Chondrocyte (in vitro differentiated cells): ENCODE measurements around the gene BDKRB2. TPM values are rescaled to one million over a fixed set of nuclear protein-coding genes. Genes with fewer than 3 reads are reported as not detected.

Source experiments
- DNase-seq: peaks from one replicate; pipeline ENCODE4 v3.0.0; 2021; ENCODE audit warnings: mixed read lengths, low spot score
- H3K27ac Mint-ChIP-seq: one replicate; pipeline ENCODE4 v1.8.0; 2021; ENCODE audit warnings: mild to moderate bottlenecking, moderate library complexity, mixed read lengths; ENCODE audit not compliant: unreplicated experiment
- H3K27me3 Mint-ChIP-seq: 2 replicates; pipeline ENCODE4 v1.8.0; 2021; ENCODE audit warnings: low read depth, mixed read lengths
- H3K36me3 Mint-ChIP-seq: 2 replicates; pipeline ENCODE4 v1.8.0; 2021; ENCODE audit warnings: low read depth, mixed read lengths
- H3K4me1 Mint-ChIP-seq: 2 replicates; pipeline ENCODE4 v1.8.0; 2021; ENCODE audit warnings: low read depth, mild to moderate bottlenecking, mixed read lengths
- H3K4me3 Mint-ChIP-seq: one replicate; pipeline ENCODE4 v1.8.0; 2021; ENCODE audit warnings: mild to moderate bottlenecking, moderate library complexity, mixed read lengths; ENCODE audit not compliant: unreplicated experiment
- H3K9me3 Mint-ChIP-seq: 2 replicates; pipeline ENCODE4 v1.8.0; 2021; ENCODE audit warnings: low read depth, mixed read lengths
- long read RNA-seq: library from polyadenylated mRNA; stranded (forward); transcript quantifications from one replicate; pipeline ENCODE4 v2.0.0, GENCODE V29; 2021
- total RNA-seq: library from RNA; stranded (reverse); gene quantifications from 3 replicates; pipeline ENCODE4 v1.2.1, GENCODE V29; 2021
- TF ChIP-seq, protein P1 (sequence below): fragments of 200-600 bp; sonication (generic); IDR thresholded peaks from 2 replicates; pipeline ENCODE4 v1.5.0; 2021; ENCODE audit warnings: antibody characterized with exemption, mild to moderate bottlenecking, moderate library complexity

Gene BDKRB2
- total RNA-seq = 0.21 to 0.29 TPM (median 0.27 TPM) in 3 replicates
- long read RNA-seq = 0 reads

DNA sequence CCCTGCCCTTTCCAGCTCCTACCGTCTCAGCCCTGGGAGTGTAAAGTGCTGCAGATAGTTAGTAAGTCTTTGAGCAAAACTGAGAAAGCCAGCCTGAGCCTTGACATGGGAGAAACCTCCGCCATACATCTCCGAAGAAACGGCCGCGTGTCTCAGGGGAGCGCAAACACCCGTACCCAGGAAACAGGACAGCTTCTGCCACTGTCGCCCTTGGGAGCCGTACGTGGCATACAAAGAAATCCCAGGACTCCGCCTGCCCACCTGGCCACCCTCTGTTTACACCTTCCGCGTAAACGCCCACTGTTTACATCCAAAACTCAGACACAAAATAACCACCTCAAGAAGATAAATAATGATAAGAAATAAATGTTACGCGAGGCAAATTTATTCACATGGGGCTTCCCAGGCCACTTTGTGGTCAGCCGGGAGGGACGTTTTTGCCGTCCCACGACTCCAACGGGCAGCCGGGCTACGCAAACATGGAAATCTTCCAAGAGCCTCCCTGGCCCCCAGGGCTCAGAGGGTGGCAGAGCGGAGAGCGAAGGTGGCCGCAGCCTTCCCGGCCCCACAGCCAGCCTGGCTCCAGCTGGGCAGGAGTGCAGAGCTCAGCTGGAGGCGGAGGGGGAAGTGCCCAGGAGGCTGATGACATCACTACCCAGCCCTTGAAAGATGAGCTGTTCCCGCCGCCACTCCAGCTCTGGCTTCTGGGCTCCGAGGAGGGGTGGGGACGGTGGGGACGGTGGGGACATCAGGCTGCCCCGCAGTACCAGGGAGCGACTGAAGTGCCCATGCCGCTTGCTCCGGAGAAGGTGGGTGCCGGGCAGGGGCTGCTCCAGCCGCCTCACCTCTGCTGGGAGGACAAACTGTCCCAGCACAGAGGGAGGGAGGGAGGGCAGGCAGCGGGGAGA, at the start of gene BDKRB2:
Gene BDKRB2, plus strand, starts transcription at position 689 of the 908 bp plus-strand sequence. CDS start 32,269 bp downstream, outside the sequence.
- TF ChIP-seq, protein P1, sequence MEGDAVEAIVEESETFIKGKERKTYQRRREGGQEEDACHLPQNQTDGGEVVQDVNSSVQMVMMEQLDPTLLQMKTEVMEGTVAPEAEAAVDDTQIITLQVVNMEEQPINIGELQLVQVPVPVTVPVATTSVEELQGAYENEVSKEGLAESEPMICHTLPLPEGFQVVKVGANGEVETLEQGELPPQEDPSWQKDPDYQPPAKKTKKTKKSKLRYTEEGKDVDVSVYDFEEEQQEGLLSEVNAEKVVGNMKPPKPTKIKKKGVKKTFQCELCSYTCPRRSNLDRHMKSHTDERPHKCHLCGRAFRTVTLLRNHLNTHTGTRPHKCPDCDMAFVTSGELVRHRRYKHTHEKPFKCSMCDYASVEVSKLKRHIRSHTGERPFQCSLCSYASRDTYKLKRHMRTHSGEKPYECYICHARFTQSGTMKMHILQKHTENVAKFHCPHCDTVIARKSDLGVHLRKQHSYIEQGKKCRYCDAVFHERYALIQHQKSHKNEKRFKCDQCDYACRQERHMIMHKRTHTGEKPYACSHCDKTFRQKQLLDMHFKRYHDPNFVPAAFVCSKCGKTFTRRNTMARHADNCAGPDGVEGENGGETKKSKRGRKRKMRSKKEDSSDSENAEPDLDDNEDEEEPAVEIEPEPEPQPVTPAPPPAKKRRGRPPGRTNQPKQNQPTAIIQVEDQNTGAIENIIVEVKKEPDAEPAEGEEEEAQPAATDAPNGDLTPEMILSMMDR = no peak
- DNase-seq = no peak
- Mint-ChIP-seq H3K36me3 (no peaks in the 10 kb centered on the region), H3K4me3 (peak within 1 kb of the TSS; percentile 70), H3K27me3 (peaks cover 16% of the 10 kb centered on the region), H3K27ac (peak within 1 kb of the TSS; percentile 57), H3K4me1 (peaks cover 14% of the 10 kb centered on the region), H3K9me3 (no peaks in the 10 kb centered on the region)

DNA sequence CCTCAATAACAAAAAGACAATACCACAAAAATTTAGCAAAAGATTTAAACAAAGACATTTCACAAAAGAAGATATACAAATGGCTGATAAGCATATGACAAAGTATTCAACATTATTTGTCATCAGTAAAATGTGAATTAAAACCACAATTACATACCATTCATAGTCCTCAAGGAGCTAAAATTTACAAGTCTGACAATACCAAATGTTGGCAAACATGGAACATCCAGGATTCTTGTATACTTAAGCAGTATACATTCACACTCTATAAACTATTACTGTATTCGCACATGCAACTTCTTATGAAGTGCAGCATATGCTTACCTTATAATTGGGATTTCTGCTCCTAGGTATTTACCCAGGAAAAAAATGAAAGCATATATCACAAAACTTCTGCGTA, 49.7 kb upstream of the BDKRB2 start:
- no peak for DNase-seq
- Mint-ChIP-seq H3K4me1 (no peaks in the 10 kb centered on the region), H3K27ac (no peak overlapping the region), H3K27me3 (no peaks in the 10 kb centered on the region), H3K9me3 (no peaks in the 10 kb centered on the region), H3K36me3 (no peaks in the 10 kb centered on the region), H3K4me3 (no peak overlapping the region)
- TF ChIP-seq, protein P1 = no peak

DNA sequence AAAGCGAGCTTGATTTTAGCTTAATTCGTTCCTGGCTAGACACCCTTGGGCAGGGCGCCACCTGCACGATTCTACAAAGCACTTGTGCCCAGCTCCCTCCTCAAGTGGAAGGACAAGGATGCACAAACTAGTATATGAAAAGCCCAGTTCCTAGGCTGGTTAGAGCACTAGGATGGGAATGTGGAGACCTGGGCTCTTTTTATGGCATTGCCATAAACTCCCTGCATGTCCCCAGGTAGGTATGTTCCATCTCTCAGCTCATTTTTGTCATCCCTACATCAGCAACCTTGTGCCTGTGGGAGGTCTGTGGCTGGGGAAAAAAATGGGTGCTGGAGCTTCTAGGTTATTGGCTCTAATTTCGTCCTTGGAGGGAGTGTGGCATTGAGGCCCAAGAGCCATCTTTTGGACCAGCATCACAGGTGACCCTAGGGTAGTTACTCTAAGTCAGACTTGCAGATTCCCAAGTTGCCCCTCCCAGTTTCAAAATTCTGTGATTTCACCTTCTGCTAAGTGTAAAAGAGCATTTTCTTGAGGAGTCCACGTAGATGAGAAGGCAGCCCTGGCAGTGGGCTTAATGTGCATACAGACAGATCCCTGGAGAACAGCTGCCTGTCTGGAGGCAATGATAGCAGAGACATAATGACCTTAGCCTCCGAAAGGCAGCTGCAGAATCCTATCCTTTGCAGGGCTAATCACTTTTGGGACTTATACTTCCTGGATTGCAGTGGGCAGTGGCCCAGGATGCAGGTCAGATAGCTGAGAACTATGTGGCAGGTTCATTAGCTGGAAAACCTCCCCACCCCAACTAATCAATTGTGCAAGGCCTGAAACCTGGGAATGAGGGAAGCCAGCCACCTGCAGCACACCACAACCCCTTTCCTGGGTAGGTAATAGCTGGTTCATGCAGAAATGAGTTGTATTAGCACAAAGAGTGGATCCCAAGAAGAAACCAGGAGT, 47.6 kb upstream of the BDKRB2 start:
- H3K4me1 Mint-ChIP-seq = no peaks in the 10 kb centered on the region

DNA sequence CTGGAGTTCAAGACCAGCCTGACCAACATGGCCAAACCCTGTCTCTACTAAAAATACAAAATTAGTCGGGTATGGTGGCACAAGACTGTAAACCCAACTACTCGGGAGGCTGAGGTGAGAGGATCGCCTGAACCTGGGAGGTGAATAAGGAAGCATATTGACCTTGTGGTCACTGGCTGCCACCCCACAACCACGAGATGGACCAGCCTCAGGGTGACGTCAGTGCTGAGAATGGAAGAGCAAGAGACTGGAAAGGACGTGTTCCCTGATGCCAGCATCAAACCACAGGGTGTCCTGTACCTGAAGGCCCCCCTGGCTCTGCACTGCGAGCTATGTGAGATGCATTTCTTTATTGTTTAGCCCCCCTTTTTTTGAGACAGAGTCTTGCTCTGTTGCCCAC, 45.9 kb upstream of the BDKRB2 start:
- H3K27ac Mint-ChIP-seq = no peak overlapping the region
- no peak overlapping the region for H3K4me3 Mint-ChIP-seq
- peaks cover 7% of the 10 kb centered on the region for H3K27me3 Mint-ChIP-seq
- no peak for DNase-seq
- H3K4me1 Mint-ChIP-seq = peaks cover 4% of the 10 kb centered on the region
- TF ChIP-seq, protein P1 = no peak
- H3K36me3 Mint-ChIP-seq = no peaks in the 10 kb centered on the region
- no peaks in the 10 kb centered on the region for H3K9me3 Mint-ChIP-seq

More for the DNA sequence above, 47.6 kb upstream of the BDKRB2 start:
- DNase-seq = no peak
- Mint-ChIP-seq H3K27me3 (peaks cover 3% of the 10 kb centered on the region), H3K9me3 (no peaks in the 10 kb centered on the region), H3K36me3 (no peaks in the 10 kb centered on the region), H3K27ac (no peak overlapping the region), H3K4me3 (no peak overlapping the region)
- TF ChIP-seq, protein P1 = no peak
